HS-27A (cell line): ENCODE results near the gene KRTAP10-1.
A peak's percentile ranks its signal among the peaks of the same experiment; 100 is the strongest.

Experiments used
- DNase-seq: peaks from one replicate; pipeline ENCODE4 v3.0.0-alpha.2; 2012; ENCODE audit warnings: low read depth, missing footprints

KRTAP10-1 gene

DNA sequence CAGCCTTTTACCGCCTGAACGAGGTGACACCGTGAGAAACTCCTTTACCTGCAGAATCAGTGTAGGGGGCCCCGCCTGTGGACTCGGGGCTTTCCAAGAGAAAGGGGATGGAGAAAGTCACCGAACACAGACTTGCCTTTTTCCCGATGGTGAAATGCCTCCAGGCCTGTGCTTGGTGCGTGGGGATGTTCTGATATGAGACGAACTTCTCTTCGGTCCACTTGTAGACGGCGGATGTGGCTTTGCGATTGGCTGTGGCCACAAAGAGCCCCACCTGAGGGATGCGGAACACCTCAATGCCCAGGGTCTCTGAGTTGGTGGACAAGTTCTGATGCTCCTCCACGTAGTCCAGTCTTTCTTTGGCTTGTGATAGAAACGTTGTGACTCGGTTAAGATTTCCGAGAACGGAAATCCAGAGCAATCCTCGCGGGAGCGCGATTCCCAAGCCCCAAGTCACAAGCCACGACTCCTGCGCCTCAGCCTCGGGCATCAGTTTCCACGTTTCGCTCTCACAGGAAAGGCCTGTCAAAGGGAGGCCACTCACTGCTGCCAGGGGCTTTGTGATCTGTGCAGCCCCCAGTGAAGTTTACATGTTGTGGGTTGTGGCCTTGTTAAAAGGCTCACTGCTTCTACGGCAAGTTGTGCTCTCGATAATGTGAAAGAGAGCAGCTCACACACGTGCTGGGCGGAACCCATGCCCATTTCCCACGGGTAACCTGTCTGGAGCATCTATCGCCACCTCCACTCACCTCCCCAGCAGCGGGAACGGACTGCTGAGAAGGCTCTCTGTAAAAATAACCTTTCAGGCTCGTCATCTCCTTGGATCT, 12.6 kb downstream of the KRTAP10-1 start:
- DNase-seq: no peak

DNA sequence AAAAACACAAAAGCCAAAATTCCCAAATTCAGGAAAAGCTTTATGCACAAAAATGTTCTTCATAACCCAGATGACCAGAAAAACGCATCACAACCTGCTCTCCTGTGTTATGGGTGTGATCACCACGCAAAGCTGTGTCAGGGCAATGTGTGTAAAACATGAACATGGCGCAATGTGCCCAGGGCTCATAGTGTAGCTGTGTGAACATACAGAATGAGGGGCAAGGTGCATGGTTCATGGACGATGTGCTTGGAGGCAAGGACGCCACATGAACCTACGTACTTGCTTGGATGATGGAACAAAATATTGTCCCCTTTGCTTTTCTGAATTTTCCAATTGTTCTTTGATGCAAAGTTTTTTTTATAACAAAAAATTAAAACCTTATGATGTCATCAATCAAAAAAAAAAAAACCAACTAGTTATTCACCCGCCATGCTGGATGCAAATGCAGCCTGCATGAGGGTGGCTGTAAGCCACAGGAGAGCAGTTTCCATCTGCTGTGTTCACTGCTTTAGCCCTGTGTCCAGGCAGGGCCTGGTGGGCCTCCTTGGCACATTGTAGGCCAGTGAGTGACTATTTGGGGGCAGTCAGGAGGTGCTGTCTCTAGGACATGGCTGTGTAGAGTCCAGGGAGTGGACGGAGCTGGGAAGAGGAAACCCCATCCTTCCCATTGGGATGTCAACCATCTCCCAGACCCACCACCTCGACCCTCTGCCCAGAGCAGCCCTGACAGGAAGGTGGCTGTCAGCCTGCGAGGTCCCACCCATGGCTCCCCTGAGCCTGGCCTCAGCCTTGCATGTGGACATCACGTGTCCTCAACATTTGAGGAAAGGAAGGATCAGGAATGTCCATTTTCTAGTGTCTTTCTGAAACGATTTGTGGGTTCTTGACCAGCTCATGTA, 13.6 kb downstream of the KRTAP10-1 start:
- DNase-seq: no peak

DNA sequence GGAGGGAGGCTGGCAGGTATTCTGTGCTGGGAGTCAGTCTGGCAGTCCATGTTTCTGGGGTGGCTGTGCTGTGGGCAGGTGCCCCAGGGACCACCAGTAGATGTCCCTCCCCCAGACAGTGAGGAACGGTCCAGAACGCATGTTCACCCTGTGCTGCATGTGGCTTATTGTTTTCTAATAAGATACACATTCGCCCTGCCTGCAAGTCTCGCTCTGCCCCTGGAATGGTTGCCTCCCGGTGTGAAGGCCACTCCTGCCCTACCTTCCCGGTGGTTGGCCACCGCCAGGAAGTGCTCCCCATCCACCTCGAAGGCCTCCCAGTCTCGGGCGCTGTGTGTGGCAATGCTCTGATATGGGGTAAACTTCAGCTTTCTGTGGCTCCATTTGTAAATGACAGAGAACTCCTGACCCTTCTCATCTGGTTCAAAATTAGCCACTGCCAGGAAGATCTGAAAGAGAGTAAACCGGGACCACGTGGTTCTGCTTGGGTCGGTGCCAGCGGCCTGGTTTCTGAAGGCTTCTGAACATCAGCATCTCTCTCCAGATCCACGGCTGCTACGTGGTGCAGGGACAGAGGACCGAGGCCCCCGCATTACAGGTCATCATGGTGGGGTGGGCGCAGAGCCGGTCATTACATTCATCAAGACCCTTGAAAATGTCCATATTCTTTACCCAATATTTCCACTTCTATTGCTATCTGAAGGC, 14.5 kb downstream of the KRTAP10-1 start:
- DNase-seq: no peak

DNA sequence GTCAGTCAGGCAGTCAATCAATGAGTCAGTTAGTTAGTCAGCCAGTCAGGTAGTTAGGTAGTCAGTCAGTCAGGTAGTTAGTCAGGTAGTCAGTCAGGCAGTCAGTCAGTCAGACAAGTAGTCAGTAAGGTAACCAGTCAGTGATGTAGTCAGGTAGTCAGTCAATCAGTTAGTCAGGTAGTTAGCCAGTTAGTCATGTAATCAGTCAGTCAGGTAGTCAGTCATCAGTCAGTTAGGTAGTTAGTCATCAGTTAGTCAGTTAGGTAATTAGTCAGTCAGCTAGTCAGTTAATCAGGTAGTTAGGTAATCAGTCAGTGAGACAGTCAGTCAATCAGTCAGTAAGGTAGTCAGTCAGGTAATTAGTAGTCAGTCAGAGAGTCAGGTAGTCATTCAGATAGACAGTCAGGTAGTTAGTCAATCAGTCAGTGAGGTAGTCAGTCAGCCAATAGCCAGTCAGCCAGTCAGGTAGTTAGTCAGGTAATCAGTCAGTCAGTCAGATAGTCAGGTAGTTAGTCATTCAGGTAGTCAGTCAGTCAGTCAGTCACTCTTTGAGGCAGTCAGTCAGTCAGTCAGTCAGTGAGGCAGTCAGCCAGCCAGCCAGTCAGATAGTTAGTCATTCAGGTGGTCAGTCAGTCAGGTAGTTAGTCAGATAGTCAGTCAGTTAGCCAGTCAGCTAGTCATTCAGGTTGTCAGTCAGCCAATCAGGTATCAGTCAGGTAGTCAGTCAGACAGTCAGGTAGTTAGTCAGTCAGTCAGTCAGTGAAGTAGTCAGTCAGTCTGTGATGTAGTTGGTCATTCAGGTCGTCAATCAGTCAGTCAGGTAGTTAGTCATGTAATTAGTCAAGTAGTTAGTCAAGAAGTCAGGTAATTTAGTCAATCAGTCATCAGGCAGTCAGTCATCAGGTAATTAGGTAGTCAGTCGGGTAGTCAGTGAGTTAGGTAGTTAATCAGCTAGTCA, 15.3 kb downstream of the KRTAP10-1 start:
- no peak for DNase-seq

DNA sequence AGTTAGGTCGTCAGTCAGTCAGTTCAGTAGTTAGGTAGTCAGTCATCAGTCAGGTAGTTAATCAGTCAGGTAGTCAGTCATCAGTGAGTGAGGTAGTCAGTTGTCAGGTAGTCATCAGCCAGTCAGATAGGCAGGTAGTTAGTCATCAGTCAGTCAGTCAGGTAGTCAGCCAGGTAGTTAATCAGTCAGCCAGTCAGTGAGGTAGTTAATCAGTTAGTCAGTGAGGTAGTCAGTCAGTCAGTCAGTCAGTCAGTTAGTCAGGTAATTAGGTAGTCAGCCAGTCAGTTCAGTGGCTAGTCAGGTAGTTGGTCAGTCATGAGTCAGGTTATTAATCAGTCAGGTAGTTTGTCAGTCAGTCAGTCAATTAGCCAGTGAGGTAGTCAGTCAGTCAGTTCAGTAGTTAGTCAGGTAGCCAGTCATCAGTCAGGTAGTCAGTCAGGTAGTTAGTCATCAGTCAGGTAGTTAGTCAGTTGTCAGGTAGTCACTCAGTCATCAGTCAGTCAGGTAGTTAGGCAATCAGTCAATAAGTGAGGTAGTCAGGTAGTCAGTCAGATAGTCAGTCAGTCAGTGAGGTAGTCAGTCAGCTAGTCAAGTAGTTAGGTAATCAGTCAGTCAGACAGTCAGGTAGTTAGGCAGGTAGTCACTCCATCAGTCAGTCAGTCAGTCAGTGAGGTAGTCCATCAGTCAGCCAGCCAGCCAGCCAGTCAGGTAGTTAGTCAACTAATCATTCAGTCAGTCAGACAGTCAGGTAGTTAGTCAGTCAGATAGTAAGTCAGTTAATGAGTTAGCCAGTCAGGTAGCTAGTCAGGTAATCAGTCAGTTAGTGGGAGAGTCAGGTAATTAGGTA, 16.2 kb downstream of the KRTAP10-1 start:
- no peak for DNase-seq

DNA sequence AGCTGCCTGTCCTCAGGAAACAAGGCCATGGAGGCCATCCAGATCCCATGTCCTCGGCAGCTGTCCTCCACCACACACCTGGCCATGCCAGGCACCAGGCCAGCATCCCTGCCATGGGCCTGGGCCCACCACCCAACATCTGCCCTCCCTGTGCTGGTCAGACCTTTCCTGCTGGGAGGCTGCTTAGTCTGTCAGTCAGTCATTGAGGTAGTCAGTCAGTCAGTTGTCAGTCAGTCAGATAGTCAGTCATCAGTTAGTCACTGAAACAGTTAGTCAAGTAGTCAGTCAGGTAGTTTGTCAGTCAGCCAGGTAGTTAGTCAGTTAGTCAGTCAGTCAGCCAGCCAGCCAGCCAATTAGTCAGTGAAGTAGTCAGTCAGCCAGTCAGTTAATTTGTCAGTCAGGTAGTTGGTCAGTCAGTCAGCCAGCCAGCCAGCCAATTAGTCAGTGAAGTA, 17.2 kb downstream of the KRTAP10-1 start:
- DNase-seq: no peak

DNA sequence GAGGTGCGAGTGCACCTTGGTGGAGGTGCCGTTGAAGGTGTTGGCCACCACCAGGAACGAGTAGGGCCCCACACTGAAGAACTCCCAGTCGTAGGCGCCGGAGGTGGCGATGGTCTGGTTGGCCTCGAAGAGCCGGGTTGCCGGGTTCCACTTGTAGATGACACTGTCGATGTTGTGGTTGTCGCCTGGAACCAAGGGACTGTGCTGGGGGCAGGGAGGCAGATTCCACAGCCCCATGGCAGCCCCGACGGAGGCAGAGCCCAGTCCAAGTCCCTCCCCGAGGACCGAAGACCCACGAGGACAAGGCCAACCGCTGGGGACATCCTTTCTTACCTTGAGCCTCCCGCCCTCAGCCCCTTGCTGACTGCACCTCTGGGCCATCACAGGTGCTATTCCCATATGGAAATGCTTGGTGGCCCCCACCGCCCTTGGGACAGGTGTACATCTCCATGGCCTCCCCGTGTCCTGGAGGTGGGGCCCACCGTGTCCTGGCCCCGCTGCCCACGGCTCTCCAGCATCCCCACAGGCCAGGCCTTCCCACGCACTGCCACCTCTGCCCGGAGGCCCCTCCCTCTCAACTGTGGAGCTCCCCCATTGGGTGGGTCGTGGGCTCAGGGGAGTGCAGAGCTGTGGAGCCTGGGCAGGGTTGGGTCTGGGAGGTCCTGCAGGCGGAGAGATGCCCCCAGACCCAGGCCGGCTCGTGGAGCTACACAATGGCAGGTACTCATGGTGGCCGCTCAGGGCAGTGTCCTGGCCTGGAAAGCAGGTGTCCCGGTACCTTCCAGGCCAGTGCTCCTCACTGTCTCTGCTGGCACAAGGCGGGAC, 17.9 kb downstream of the KRTAP10-1 start:
- DNase-seq: no peak

DNA sequence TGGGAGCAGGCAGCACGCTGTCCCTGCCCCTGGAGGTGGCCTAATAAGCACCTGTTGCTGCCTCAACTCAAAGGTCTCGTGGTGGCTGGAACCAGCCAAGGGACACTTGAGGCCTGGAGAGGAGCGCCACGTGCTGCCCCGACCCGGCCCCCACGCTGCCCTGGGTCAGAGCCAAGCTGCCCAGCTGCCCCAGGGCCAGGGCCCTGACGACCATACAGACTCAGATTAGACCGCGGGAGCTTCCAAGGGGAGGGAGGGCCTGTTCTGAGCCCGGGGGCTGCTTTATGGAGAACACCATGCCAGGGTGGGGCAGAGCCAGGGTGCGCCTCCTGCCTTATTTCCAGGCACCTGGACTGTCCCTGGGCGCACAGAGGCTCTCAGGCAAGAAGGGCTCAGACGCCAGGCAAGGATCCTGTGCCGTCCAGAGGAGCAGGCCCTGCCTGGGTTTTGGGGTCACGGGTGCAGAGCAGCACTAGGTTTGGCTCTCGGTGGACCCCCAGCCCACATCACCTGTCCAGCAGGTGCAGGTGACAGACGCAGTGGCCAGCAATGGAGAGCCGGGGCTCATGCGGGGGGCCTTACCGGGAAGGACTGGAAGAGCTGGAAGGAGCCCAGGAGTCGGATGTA, 18.6 kb downstream of the KRTAP10-1 start:
- DNase-seq: no peak

DNA sequence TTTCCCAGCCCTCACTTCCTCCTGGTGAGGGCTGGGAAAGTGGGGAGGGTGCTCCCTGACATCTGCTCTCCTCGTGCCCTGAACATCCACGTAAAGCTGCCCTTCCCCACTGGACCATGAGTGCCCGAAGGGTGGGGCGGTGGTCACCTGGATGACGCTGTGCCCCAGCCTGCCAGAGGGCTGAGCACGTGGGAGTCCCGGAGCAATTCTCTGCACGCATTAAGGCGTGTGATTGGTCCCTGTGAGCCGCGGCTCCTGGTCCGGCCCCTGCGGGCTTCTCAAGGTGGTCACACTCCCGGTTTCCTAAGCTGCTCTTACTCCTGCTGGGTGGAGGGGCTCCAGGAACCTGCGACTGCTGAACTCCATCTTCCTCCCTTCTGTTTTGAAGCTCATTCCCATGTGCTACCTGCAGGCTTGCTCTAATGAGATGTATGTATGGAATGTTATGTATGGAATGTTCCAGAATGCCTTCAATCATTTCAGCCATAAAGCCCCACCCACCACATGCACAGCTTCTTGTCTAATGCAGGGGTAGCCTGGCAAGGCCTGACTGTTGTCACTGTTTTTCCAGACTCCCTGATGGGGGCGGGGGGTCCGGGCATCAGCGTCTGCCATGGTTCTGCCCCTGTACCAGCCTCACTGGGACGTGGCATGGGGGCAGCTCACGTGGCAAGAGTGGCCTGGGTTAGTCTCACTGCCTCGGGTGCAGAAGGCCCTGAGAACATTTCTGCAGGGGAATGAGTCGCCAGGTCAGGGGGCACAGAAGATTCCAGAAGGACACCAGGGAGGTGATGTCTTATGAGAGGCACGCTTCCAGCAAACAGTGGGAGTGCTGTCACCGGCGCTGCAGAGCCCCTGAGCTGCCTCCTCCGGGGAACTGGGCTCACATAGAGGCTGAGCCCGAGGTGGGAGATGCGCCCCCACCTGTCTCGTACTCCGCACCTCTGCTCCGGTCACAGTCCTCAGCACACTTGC, 19.4 kb downstream of the KRTAP10-1 start:
- no peak for DNase-seq

DNA sequence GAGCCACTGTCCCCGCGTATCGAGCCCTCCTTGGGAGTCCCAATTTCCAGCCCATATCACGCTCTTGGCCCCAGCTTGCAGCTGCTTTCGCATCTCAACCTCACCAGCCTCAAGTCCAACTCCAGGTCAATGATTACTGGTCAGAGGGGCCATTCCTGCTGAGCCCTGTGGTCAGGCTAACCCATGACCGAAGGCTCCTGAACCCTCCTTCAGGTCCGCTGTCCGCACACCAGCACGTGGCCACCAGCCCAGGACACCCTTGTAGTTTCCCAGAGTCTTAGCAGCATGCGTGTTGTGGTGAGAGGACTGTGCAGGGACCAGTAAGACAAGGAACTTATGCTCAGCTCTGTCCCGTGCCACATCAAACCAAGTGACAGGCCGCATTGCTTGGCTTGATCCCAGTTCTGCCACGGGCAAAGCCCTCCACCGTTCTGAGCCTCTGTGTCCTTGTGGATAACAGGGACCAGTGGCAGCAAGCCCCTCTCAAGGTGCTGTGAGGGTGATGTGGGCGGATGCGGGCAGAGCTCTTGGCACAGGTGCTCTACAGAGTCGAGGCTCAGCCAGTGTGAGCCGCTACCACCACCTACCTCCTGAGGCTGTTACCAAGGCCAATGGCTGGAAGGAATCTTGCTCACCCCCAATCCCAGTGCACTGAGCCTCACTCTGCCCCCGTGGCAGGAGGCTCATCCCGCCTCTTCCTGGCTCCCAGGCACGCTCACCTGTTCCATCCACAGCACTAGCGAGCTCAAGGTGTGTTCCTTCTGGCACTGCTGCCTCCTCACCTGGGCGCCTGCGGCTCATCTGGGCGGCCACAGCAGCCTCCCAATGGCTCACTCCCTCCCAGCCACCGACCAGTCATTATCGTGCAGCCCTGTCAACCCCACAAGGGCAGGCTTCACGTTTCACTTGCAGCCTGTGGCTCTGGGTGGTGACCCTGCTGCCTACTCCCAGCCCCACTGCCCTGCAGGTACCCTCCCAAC, 20.4 kb downstream of the KRTAP10-1 start:
- DNase-seq: no peak

DNA sequence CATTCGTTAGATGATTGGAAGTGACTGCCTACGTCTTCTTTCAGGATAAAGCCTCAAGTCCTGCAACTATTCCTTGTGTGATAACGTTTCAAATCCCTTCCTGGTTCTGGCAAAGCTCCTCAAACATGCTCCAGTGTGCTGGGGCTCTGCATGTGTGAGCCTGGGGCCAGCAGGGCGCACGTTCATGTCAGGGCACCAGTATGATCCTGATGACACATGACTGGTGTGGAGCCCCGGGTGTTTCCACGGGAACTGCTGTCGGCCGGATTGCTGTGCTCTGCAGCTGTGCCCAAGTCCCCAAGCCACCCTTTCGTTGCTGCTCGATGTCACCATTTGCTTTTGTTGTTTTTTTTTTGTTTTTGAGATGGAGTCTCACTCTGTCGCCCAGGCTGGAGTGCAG, 21.3 kb downstream of the KRTAP10-1 start:
- DNase-seq: no peak

DNA sequence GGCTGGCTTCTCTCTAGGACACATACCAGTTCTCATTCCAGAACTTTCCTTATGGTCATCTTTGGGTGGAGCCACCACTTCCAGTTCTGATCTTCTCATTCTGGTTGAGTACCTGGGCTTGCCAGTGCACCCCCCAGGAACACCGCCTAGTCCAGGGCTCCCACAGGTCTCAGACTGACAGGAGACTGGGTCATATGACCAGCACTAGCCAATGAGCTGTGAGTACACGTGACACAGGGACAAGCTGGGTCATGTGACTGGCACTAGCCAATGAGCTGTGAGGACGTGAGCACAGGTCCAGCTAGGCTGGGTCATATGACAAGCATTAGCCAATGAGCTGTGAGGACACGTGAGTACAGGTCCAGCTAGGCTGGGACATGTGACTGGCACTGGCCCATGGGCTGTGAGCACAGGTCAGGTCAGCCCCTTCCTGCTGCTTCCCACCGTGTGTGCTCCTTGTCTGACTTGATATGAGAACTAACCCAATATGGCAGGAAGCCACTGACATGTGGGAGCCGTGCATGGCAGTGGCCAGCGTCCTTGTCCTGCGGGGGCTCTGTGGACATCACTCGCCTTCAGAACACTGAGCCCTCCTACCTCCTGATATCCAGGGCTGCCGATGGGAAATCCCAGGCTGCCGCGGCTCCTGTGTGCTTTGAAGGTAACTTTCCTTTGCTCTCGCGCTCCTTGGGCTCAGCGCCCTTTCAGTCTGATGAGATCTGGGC, 22.7 kb downstream of the KRTAP10-1 start:
- DNase-seq: peak; percentile 5

DNA sequence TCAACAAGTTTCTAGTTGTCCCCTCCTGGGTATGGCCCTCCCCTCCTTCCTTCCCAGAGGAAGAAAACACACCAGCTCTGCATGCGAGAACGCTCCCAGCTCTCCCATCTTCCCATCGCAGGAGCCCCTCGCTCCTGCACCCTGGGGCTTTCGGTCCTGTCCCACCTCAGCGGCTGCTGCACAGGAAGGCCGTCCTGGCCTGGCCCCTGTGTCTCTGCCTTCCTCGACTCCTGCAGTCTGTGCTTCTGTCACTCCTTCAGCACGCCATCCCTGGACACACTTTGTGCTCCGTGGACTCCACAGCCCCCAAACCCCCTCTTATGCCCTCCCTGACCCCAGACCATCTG, 23.2 kb downstream of the KRTAP10-1 start:
- DNase-seq: no peak

DNA sequence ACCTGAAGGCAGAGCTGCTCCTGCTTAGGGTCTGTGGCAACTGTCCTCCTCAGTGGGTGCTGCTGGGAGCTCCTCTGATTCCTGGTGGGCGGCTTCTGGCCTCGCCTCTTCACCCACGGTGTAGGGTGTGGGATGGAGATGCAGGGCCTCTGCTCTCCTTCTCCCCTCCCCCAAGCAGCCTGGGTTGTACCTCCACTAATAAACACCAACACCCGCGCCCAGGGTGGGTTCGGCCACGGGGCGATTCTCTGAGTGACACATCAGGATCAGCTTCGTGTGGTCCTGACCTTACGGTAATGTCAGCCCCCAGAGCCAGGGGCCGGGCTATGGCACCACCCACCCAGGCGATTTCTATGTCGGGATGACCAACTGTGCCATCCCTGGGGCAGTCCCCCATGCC, 23.7 kb downstream of the KRTAP10-1 start:
- no peak for DNase-seq

DNA sequence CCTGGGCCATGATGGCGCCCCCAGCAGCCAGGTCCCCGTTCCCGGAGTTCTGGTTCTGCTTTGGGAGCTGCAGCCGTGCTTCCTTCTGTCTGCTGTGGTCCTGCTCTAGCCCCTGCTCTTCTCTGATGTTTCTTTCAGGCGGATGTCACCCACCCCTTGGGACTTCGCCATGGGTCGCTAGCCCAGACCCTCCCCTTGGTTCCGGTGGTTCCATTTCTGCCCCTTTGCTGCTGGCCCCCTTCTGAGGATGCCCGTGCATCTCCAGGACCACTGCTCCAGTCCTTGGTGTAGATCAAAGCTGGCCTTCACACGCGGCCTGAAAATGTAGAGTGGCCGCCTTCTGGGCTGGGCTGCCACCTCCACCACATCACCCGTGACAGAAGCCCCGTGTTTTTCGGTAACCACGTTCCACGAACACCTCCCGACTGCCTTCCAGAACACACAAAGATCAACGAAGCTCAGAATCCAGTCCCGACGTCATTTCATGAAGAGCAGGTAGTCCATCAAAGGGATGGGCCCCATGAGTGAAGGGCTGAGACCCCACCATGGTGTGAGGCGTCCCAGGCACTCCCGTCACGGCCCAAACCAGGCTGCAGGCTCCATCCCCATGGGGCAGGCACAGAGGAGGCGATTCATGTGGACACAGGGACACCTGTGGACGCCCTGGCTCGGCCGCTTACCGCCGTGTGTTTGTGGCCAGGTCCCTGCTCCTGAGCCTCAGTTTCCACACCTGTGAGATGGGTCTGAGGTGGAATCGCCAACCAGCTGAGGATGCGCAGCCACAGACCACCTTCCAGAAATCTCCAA, 24.4 kb downstream of the KRTAP10-1 start:
- DNase-seq: no peak
